Vagina (tissue), 2 donors: Measurements from ENCODE around the gene DUSP8. TPM values are rescaled to one million over a fixed set of nuclear protein-coding genes. Genes with fewer than 3 reads are reported as not detected.
"Not testable (repeated sequence)": the region's sequence is repeated elsewhere in the genome, so short reads cannot be mapped to it uniquely, and the experiment has no call there.

ENCODE experiments used
- DNase-seq, 2 donors: peaks; one replicate each; pipeline ENCODE4 v3.0.0-alpha.2; 2017; ENCODE audit errors: extremely low spot score in 2 of 2
- H3K27ac ChIP-seq: fragments of 200-600 bp; sonication (generic); one replicate; pipeline ENCODE4 v1.5.1; 2019
- H3K27me3 ChIP-seq: fragments of 200-600 bp; sonication (generic); one replicate; pipeline ENCODE4 v1.5.1; 2019
- H3K36me3 ChIP-seq, 2 donors: fragments of 200-600 bp; sonication (generic); one replicate each; pipeline ENCODE4 v1.5.1; 2017 to 2019
- H3K4me1 ChIP-seq: fragments of 200-600 bp; sonication (generic); one replicate; pipeline ENCODE4 v1.5.1; 2019
- H3K4me3 ChIP-seq, 2 donors: fragments of 200-600 bp; sonication (generic); 1 replicate in 1 of 2; 2 replicates in 1 of 2; pipeline ENCODE4 v1.5.1; 2016 to 2019
- H3K9me3 ChIP-seq: fragments of 200-600 bp; sonication (generic); one replicate; pipeline ENCODE4 v1.5.1; 2019
- POLR2A ChIP-seq, 2 donors: fragments of 450-650 bp; IDR thresholded peaks; one replicate each; pipeline ENCODE4 v1.6.1; 2017; ENCODE audit warnings: antibody characterized with exemption in 2 of 2, mild to moderate bottlenecking in 2 of 2, moderate library complexity in 2 of 2
- POLR2AphosphoS5 ChIP-seq, 2 donors: sonication (generic); formaldehyde crosslinking; IDR thresholded peaks; one replicate each; pipeline ENCODE4 v1.9.0; 2017; ENCODE audit warnings: antibody characterized with exemption in 2 of 2, mild to moderate bottlenecking in 2 of 2, low read depth in 1 of 2; ENCODE audit not compliant: insufficient read depth in 1 of 2
- intact Hi-C: fragments of 100-400 bp; cut with DNase I; formaldehyde crosslinking; loops from one replicate; pipeline ENCODE4 v1.15.1; 2023
- total RNA-seq: library from RNA; depleted of rRNA; stranded (reverse); fragments of >200 nt; gene quantifications from one replicate; pipeline ENCODE4 v1.2.3, GENCODE V29; 2016
- TF ChIP-seq, protein P1 (sequence below), 3 experiments: fragments of 450-650 bp in 2 of 3; fragments of 200-600 bp in 1 of 3; sonication (generic) in 1 of 3; IDR thresholded peaks; one replicate each; pipeline ENCODE4 v1.5.1; 2017 to 2019; ENCODE audit warnings: antibody characterized with exemption in 3 of 3, mild to moderate bottlenecking in 2 of 3, moderate library complexity in 2 of 3

The DUSP8 gene
- total RNA-seq, 1 donor from 2014 or later = 2.9 TPM

DNA sequence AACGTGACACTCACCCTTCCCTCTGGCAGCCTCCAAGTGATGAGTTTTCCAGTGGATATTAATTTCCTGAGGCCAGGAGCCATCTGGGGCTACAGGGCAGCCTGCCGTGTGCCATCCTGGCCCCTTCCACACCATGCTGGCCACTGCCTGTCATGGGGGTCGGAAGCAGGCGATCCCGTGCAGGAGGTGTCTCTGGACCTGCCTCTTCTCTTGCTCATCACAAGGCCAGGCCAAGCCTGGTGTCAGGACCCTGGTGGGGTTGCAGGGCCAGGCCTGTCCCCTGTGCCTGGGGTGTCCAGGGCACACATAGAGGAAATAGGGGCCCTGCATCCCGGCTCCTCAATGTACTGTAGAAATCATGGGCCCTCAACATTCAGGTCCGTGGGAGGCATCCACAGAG is 32.6 kb upstream of the DUSP8 start:
- H3K27ac ChIP-seq = no peak overlapping the region
- no peak for DNase-seq
- H3K9me3 ChIP-seq = no peaks in the 10 kb centered on the region
- no peaks in the 10 kb centered on the region for H3K27me3 ChIP-seq
- TF ChIP-seq, protein P1, sequence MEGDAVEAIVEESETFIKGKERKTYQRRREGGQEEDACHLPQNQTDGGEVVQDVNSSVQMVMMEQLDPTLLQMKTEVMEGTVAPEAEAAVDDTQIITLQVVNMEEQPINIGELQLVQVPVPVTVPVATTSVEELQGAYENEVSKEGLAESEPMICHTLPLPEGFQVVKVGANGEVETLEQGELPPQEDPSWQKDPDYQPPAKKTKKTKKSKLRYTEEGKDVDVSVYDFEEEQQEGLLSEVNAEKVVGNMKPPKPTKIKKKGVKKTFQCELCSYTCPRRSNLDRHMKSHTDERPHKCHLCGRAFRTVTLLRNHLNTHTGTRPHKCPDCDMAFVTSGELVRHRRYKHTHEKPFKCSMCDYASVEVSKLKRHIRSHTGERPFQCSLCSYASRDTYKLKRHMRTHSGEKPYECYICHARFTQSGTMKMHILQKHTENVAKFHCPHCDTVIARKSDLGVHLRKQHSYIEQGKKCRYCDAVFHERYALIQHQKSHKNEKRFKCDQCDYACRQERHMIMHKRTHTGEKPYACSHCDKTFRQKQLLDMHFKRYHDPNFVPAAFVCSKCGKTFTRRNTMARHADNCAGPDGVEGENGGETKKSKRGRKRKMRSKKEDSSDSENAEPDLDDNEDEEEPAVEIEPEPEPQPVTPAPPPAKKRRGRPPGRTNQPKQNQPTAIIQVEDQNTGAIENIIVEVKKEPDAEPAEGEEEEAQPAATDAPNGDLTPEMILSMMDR (IDR thresholded peaks at IDR 0.05) = no peak
- TF ChIP-seq POLR2A (IDR thresholded peaks at IDR 0.05) = no peak
- no peak for TF ChIP-seq POLR2AphosphoS5 (IDR thresholded peaks at IDR 0.05; ENCODE audit: insufficient read depth in 1 of 2, low read depth in 1 of 2)
- intact Hi-C loops = no loop called here
- no peak overlapping the region for H3K4me3 ChIP-seq
- H3K36me3 ChIP-seq = no peaks in the 10 kb centered on the region
- H3K4me1 ChIP-seq = no peaks in the 10 kb centered on the region

DNA sequence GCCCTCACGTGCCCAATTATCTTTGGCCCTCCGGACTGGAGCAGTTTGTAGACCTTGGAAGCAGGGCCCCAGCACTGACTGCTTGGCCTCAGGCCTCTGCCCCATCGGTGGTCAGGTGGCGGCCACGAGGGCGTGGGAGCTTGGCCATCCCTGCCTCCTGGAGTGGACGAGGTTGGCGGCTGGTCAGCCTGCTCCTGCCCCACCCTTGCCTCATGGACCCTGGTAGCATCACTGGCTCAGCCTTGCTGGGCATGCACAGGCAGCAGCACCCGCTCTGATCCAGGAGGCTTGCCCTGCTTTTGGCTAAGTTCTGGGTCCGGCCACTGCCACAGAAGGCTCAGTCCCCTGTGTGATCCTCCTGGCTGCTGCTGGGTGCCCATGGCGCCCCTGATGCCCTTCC is 32.1 kb upstream of the DUSP8 start:
- H3K9me3 ChIP-seq = no peaks in the 10 kb centered on the region
- intact Hi-C loops = no loop called here
- H3K4me3 ChIP-seq = no peak overlapping the region
- TF ChIP-seq, protein P1 (IDR thresholded peaks at IDR 0.05) = no peak
- TF ChIP-seq POLR2A (IDR thresholded peaks at IDR 0.05) (no peak), POLR2AphosphoS5 (IDR thresholded peaks at IDR 0.05; ENCODE audit: insufficient read depth in 1 of 2, low read depth in 1 of 2) (no peak)
- no peak for DNase-seq
- no peaks in the 10 kb centered on the region for H3K36me3 ChIP-seq
- H3K4me1 ChIP-seq = no peaks in the 10 kb centered on the region
- H3K27ac ChIP-seq = no peak overlapping the region
- H3K27me3 ChIP-seq = no peaks in the 10 kb centered on the region

DNA sequence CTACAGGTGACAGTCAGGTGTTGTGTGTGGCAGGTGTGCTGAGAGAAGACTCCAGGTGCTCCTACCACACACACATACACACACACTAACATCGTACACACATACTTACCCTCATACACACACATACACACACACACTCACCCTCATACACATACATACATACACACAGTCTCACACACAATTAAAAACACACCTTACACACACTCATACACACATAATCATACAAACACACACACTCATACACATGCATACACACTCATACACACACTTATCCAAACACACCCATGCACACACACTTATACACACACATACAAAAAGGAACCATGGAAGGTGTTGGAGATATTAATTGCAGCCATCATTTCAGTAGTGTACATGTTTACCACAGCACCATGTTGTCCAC is 31.6 kb upstream of the DUSP8 start:
- Histone ChIP-seq H3K4me3 (no peak overlapping the region), H3K4me1 (no peaks in the 10 kb centered on the region), H3K27me3 (no peaks in the 10 kb centered on the region), H3K27ac (no peak overlapping the region), H3K36me3 (no peaks in the 10 kb centered on the region), H3K9me3 (no peaks in the 10 kb centered on the region)
- DNase-seq = no peak
- TF ChIP-seq, protein P1 (IDR thresholded peaks at IDR 0.05) = no peak
- TF ChIP-seq POLR2AphosphoS5 (IDR thresholded peaks at IDR 0.05; ENCODE audit: insufficient read depth in 1 of 2, low read depth in 1 of 2) (no peak), POLR2A (IDR thresholded peaks at IDR 0.05) (no peak)
- intact Hi-C loops = no loop called here

DNA sequence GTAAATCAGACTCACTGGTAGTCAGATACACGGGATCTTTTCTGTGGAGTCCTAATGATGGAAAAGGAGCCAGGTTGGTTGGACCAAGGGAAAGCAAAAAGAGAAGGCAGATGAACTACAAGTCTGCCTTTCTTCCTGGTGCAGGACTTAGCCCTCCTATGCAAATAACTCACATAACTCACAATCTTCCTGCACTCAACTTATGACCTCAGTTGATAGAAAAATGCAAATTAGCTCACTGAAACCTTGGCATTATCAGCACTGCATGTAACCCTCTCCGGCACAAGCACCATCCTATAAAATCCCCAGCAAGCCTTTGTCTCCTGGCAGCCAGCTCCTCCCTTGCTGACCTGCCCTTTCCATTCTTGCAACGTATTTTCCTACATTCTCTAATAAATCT is 29.6 kb upstream of the DUSP8 start:
- H3K36me3 ChIP-seq, intact Hi-C loops, H3K27me3 ChIP-seq, H3K27ac ChIP-seq, H3K9me3 ChIP-seq, H3K4me1 ChIP-seq, H3K4me3 ChIP-seq, DNase-seq: not testable (repeated sequence)

DNA sequence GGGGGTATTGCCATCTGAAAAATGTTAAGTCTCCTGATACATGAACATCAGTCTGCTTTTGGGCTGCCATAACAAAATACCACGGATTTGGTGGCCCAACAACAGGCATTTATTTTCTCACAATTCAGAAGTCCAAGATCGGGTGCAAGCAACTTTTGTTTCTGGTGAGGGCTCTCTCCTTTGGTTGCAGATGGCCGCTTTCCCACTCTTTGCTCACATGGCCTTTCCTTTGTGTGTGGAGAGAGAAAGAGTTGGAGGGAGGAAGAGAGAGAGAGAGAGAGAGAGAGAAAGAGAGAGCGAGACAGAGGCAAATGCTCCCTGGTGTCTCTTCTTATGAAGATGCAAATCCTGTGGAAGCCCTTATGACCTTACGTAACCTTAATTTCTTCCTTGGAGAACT is 28.6 kb upstream of the DUSP8 start:
- intact Hi-C loops = no loop called here
- H3K27me3 ChIP-seq = no peaks in the 10 kb centered on the region
- no peaks in the 10 kb centered on the region for H3K36me3 ChIP-seq
- H3K4me1 ChIP-seq = no peaks in the 10 kb centered on the region
- no peak overlapping the region for H3K4me3 ChIP-seq
- TF ChIP-seq POLR2AphosphoS5 (IDR thresholded peaks at IDR 0.05; ENCODE audit: insufficient read depth in 1 of 2, low read depth in 1 of 2) = no peak
- TF ChIP-seq, protein P1 (IDR thresholded peaks at IDR 0.05) = no peak
- no peak overlapping the region for H3K27ac ChIP-seq
- H3K9me3 ChIP-seq = no peaks in the 10 kb centered on the region
- no peak for DNase-seq

DNA sequence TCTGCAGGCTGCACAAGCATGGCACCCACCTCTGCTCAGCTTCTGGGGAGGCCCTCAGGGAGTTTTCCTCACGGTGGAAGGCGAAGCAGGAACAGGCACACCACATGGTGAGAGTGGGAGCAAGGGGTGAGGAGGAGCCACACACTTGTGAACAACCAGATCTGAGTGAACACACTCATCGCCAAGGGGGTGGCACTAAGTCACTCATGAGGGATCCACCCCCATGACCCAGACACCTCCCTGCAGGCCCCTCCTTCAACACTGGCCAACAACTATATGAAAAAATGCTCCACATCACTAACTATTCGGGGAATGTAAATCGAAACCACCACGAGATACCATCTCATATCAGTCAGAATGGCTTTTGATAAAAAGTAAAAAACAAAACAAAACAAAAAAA is 26.7 kb upstream of the DUSP8 start:
- TF ChIP-seq POLR2AphosphoS5 (IDR thresholded peaks at IDR 0.05; ENCODE audit: insufficient read depth in 1 of 2, low read depth in 1 of 2) (no peak), POLR2A (IDR thresholded peaks at IDR 0.05) (no peak)
- TF ChIP-seq, protein P1 (IDR thresholded peaks at IDR 0.05) = no peak
- no peaks in the 10 kb centered on the region for H3K36me3 ChIP-seq
- DNase-seq = no peak
- no peaks in the 10 kb centered on the region for H3K9me3 ChIP-seq
- no peak overlapping the region for H3K27ac ChIP-seq
- intact Hi-C loops = no loop called here
- H3K4me1 ChIP-seq = no peaks in the 10 kb centered on the region
- no peak overlapping the region for H3K4me3 ChIP-seq
- no peaks in the 10 kb centered on the region for H3K27me3 ChIP-seq

DNA sequence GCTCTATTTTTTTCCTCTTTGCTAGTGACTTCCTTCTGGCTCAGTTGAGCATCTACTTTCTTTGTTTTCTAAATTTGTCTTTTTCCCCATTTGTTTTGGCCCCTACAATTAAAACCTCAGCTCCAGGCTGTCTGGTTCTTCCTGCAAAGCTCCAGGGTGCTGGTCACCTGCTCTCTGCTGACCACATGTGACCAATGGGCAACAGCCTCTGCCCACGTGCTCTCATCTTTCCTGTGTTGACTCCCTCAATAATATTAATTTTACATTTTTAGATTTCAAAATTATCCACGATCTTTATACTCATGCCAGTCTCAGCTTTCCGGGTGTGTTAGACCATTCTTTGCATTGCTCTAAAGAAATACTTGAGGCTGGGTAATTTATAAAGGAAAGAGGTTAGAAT is 26.3 kb upstream of the DUSP8 start:
- H3K9me3 ChIP-seq, H3K27ac ChIP-seq, H3K27me3 ChIP-seq, H3K36me3 ChIP-seq, DNase-seq, H3K4me3 ChIP-seq, intact Hi-C loops, H3K4me1 ChIP-seq: not testable (repeated sequence)
